GM19351 (cell line): ENCODE measurements around the gene KLC1.

ENCODE experiments used
- ATAC-seq: cut with Tn5 transposase; IDR thresholded peaks from one replicate; pipeline ENCODE4 v1.9.1; 2021; ENCODE audit warnings: mild to moderate bottlenecking, moderate library complexity; ENCODE audit not compliant: unreplicated experiment

The KLC1 gene

DNA sequence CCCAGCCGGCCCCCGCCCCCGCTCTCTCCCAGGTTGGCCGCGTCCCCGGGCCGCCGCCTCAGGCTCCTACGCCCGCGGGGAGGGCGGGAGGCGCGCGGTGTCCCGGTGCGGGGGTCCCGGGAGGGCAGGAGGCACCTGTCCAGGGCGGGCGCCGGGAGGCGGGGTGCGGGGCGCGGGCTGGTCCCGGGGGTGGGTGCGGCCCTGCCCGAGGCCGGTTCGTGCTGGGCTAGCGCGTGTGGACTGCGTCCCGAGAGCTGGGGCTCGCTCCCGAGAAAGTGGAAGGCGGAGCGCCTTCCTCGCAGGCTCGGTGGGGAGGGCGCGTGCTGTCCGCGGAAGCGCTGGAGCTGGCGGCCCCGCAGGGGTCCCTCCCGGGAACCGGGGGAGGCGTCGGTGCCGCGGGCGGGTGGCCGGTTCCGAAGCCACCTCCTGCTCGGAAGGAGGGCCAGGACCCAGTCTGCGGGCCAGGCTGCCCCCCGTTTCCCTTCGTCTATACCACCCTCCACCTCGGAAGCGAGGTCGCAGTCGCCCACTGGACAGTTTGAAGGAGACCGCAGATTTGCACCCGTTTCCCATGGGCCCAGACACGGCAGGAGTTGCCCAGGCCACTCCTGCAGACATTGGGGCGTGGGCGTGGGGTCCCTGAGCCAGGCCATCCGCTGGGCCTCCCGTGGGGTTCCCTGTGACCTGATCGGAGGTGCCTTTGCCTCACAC is 87.2 kb downstream of the KLC1 start:
- peak; percentile 7 for ATAC-seq

- no peak for ATAC-seq
These were observed 87.9 kb downstream of the KLC1 start for GRCh38 chr14:103716899-103717411.

DNA sequence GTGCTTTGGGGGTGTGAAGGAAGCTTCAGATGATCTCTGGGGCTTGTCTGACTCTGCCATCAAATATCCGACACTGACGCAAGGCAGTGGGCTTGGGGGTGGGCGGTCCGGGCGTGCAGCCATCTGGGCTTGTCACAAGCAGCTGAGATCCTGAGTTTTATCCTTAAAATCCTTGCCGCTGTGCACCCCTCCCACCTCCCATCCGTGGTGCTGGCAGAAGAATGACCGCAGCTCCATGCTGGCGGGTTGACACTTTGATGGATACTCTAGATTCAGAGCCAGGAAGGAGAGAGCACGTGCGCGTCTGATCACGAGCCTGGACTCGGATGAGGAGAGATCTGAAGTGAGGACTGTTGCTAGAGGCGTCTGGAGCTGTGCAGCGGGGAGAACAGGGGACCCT is 89.6 kb downstream of the KLC1 start:
- no peak for ATAC-seq

- ATAC-seq = no peak
These were observed 90.7 kb downstream of the KLC1 start for GRCh38 chr14:103719751-103720150.

- ATAC-seq = no peak
These were observed 92.5 kb downstream of the KLC1 start for GRCh38 chr14:103721334-103722120.

DNA sequence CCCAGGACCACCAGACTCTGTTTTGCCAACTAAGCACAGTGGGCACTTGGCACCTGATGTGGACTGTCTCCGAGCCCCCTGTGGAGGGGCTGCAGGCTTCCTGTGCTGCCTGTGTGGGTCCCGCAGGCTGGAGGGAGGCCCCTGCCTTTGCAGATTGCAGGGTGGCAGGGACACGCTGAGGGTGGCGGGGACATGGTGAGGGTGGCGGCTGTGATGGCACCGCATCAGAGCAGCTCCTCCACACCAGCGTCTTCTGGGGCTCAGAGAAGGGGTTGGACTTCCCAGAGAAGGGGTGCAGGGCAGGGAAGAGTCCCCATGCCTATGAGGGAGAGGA is 94.7 kb downstream of the KLC1 start:
- ATAC-seq = no peak

- ATAC-seq = no peak
These were observed 95.1 kb downstream of the KLC1 start for GRCh38 chr14:103724116-103724515.

DNA sequence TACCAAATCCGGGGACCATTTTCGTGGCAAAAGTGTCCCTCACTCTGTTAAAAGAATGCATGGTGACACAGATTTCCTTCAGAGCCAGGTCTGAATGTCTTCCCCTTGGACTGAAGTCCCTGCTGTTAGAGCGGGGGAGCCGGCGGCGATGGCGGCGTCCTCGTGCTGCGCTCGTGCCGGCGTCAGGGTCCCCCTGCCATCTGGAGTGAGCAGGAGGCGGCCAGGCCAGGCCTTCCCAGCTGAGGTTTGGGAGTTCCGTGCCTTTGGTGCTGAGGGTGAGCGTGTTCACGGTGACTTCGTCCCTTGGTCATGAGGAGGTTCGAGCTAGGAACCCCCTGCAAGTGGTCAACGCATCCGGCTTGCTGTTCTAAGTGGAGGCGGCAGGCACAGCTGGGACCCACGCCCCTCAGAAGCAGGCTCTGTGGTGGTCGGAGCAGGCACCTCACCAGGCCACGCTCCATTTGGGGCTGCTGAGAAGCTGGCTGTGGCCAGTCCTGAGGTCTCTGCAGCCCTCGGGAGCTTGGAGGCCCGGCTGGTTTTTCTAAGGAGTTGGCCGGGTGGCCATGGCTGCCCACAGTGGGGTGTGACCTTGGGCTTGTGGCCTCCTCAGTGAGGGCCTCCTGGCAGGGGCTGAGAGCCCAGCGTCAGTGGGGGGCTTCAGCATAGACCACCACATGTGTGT is 96.1 kb downstream of the KLC1 start:
- no peak for ATAC-seq

- ATAC-seq = no peak
These were observed 96.9 kb downstream of the KLC1 start for GRCh38 chr14:103725739-103726395.

- ATAC-seq = no peak
These were observed 97.5 kb downstream of the KLC1 start for GRCh38 chr14:103726474-103726873.

DNA sequence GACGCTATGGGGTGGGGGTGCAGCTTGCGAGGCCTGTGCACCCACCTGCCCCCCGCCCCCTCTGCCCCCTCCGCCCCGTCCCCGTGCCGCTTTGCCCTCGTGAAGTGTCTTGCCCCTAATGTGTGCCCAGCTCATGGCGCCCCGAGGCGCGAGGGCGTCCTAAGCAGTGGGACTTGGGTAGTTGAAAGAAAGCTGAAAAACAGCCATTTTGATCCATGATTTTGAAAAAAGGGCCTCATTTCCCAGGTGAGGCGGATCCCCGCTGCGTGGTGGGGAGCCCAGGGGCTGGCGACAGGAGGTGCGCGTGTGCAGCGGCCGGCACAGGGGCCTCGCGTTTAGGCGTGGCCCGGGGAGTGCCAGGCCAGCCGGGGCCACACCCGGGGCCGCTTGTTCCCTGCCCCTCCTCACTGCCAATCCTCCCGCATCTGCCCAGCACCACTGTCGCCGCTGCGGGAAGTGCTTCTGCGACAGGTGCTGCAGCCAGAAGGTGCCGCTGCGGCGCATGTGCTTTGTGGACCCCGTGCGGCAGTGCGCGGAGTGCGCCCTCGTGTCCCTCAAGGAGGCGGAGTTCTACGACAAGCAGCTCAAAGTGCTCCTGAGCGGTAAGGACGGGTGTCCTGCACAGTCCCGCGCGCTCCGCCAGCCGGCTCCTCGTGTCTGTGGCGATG is 98.4 kb downstream of the KLC1 start:
- ATAC-seq = no peak

DNA sequence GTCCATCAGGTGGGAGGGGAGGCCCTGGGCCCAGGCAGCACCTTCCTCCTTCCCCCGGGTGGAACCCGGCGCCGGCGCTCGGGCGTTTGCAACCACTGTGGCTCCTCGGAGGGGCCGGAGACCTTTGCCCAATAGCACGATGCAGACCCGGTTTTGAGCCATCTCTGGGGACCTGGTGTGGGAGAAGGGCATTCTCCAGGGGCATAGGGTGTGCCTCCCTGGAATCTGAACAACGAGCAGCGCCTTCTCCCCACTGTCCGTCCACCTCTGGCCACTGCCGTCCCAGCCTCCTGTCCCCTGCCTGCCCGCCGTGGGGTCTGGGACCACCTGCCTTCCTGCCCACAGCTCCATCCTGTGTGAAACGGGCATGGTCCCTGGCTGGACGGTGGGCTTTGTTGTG is 99.1 kb downstream of the KLC1 start:
- ATAC-seq = no peak

DNA sequence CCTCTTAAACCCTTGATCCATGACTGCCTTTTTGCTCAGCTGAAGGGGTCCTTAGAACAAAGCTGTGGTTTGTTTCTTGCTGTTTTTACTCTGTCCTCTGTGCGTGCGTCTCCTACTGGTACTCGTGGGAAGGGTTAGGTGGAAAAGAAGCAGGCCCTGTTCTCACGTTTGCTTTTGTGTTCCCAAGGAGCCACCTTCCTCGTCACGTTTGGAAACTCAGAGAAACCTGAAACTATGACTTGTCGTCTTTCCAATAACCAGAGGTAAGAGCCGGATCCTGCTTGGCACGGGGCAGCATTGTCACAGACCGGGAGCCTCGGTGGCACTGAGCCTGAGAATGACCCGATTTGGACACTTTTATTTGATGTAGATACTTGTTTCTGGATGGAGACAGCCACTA is 99.7 kb downstream of the KLC1 start:
- ATAC-seq = no peak

GRCh38 chr14:103729496-103730448 is 100.8 kb downstream of the KLC1 start:
- no peak for ATAC-seq

DNA sequence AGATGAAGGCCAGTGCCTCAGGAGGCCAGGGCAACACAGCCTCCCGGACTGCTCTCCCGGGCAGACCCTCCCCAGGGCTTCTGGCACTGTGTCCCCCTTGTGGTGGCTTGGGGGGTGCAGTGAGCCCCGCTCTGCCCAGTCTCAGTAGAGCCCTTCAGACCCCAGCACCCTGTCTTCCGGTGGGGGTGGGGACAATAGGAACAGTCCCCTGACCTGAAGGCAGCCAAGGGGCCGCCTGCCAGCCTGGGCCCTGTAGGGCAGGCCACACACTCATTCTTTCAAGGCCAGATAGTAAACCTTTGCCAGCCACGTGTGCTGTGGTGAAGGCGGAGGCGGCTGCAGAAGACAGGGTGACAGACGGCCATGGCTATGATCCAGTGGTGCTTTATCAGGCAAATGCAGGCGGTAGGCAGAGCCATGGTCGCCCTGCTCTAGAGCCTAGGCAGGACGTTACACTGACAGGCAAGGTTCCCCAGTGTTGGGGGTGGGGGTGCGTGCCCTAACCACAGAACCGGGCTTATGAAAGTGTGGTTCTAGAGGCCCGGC is 101.6 kb downstream of the KLC1 start:
- ATAC-seq = no peak

GRCh38 chr14:103731481-103731880 is 102.5 kb downstream of the KLC1 start:
- ATAC-seq = no peak

- ATAC-seq = no peak
These were observed 103.2 kb downstream of the KLC1 start for GRCh38 chr14:103731916-103732867.
